HG03066 (cell line): ENCODE measurements around the gene UGGT2.
"Not testable (repeated sequence)": the region's sequence is repeated elsewhere in the genome, so short reads cannot be mapped to it uniquely, and the experiment has no call there.

Experiments used
- ATAC-seq: cut with Tn5 transposase; IDR thresholded peaks from one replicate; pipeline ENCODE4 v1.9.1; 2021; ENCODE audit warnings: low read depth; ENCODE audit not compliant: unreplicated experiment

The UGGT2 gene

DNA sequence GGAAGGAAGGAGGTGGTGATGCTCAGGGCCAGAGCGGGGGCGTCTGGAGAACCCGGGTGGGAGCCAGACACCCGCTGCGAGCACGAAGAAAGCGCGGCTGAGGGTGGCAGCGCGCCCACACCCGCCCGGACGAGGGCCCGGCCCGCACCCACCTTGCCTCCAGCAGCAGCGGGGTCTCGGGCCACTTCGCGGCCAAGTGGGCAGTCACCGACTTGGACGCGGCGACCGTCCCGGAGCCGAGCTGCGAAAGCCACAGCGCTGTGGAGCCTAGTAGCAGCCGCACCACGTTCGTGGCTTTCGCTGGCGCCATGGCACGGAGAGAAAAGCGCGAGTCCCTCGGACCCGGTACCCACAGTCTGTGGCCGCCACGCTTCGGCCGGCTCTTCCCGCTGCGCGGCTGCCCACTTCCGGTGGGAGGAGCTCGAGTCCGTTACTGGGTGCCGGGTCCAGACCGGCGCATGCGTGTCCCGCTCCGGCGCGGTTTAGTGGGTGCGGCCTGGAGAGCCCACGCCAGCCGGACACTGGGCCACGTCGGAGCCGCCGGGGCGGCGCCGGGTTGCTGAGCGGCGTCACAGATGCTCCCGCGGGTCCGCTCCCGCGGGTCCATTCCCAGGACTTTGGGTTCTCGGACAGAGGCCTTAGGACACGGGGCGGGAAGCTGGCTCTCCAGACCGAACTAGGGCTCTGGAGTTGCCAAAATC is at the start of gene UGGT2:
Gene UGGT2 (minus strand): TSS at position 399 of the 701 bp plus-strand sequence. CDS start 89 bp downstream, at position 310.
- ATAC-seq, result peak; percentile 96

GRCh38 chr13:96100457-96101220 is 47.4 kb upstream of the UGGT2 start:
- no peak for ATAC-seq

- no peak for ATAC-seq
Observed at GRCh38 chr13:96093296-96094006, 40.2 kb upstream of the UGGT2 start.

DNA sequence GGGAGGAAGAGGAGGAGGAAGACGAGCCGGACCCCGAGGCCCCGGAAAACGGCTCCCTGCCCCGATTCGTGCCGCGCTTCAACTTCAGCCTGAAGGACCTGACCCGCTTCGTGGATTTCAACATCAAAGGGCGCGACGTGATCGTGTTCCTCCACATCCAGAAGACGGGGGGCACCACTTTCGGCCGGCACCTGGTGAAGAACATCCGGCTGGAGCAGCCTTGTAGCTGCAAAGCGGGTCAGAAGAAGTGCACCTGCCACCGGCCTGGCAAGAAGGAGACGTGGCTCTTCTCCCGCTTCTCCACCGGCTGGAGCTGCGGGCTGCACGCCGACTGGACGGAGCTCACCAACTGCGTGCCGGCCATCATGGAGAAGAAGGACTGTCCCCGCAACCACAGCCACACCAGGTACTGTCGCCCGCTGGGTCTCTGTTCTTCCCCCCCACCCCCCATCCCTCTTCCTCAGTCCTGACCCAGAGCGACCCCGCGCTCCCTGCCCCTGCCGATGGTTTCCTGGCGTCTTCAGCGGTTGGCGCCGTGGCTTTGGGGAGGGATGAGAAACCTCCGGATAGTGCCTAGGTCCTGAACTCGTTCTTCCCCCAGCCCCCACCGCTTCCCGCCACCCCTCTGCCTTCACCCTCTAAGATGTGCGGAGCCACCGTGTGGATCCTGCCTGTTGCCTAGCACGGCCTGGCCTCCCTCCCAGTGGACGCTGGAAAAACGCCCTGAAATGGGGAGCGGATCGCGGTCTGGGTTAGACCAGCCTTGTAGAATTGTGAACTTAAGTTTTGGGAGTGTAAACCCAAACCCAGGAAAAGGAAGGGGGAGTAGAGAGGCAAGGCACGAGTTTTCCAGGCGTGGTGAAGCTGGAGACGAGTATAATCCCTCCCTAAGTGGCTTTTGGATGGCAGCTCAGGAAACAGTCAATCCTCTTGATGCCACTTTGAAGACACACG is 38.2 kb upstream of the UGGT2 start:
- no peak for ATAC-seq

- ATAC-seq, result peak; percentile 47
Observed at GRCh38 chr13:96090240-96091101, 37.3 kb upstream of the UGGT2 start.

DNA sequence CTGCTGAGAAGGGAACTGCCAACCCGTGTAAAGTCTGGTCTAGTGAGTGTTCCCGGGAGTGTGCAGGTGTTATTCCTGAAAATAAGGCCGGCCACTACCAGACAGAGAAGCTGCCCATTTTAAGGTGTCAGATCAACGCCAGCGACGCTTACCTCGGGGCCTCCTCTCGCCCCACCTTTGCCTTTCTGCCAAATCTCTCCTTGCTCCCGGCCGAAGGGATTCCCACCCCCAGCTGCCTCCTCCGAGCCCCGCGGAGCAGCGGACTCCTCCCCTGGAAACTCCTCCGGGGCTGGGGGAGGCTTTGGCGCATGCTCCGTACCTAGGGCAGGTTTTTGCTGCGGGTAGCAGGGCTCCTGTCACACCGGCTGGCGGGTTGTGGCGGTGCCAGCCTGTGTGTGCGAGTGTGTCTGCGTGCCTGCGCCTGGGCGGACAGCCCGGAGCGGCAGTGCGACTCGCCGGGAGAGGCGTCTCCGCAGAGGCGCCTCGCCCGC is 36.6 kb upstream of the UGGT2 start, which contains the start of gene HS6ST3:
Gene HS6ST3 (plus strand): TSS at position 359 of the 491 bp plus-strand sequence.
- ATAC-seq, result peak; percentile 42

DNA sequence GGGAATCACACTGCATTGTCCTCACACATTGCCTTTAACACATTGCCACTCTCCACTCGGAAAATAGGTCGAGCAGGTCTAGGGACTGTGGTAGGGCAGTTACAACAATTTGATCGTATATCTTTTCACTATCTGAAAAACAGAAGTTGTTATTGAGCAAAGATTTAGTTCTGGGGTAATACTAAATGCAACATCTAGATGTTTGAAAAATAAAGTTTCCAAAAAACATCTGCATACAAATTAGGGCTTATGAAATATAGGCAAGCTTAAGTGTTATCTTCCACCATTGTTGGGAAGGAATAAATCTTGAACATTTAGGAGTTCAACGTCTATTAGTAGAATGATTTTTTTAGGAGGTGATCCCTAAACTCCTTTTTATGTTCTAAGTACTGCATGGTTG is 35.9 kb upstream of the UGGT2 start:
- no peak for ATAC-seq

- no peak for ATAC-seq
Observed at GRCh38 chr13:96086736-96087135, 33.5 kb upstream of the UGGT2 start.

GRCh38 chr13:96082640-96083039 is 29.4 kb upstream of the UGGT2 start:
- ATAC-seq, result no peak

- ATAC-seq, result no peak
Observed at GRCh38 chr13:96081888-96082287, 28.7 kb upstream of the UGGT2 start.

- no peak for ATAC-seq
Observed at GRCh38 chr13:96080676-96081075, 27.5 kb upstream of the UGGT2 start.

DNA sequence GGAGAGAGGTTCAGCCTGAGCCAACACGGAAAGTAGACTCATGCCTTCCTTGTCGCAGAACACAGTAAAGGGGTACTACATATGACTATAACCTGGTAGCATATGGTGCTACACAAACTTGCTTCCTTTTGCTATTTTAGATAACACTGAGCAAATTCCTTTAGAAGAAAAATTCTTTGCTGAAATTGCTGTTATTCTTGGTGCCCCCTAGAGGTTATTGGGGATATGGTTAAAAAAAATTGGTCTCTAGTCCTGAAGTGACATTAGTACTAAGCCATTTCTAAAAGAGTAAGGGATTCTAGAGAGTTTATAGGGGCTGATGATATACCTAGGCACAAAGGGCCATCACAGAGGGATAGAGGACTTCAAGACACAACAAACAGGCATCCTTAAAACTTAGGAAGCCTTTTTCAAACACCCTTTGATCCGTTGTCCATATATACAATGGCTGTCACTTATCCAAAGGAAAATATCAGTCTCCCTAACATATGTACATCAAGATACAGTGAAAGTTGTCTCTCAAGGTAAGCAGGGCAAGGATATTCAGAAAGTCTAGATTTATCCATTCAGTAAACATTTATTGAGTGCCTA is 22.8 kb upstream of the UGGT2 start:
- peak; percentile 60 for ATAC-seq

GRCh38 chr13:96072392-96072791 is 19.2 kb upstream of the UGGT2 start:
- ATAC-seq, result no peak

- ATAC-seq, result no peak
Observed at GRCh38 chr13:96071504-96071903, 18.3 kb upstream of the UGGT2 start.

- ATAC-seq, result no peak
Observed at GRCh38 chr13:96068729-96069128, 15.5 kb upstream of the UGGT2 start.

GRCh38 chr13:96065849-96066248 is 12.6 kb upstream of the UGGT2 start:
- no peak for ATAC-seq

DNA sequence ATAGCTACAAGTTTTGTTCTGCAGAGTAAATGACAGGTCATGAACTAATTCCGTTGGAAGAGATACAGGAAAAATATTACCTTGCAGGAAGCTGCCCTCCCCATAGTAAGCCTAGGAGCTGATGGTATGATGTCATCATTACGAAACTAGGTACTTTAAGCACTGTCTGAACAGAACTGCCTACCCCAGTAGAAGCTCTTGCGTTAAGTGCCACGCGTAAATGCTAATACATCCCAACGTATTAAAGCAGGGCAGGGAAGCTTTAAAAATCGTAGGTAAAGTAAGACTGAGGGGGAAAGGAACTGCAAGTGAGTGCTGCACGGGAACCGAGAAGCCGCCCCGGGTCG is 572 bp downstream of the UGGT2 start:
- peak; percentile 51 for ATAC-seq

DNA sequence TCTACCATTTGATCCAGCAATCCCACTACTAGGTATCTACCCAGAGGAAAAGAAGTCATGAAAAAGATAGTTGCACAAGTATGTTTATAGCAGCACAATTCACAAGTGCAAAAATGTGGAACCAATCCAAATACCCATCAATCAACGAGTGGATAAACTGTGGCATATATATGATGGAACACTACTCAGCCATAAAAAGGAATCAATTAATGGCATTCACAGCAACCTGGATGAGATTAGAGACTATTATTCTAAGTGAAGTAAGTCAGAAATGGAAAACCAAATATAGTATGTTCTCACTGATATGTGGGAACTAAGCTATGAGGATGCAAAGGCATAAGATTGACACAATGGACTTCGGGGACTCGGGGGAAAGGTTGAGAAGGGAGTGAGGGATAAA is 1.3 kb downstream of the UGGT2 start:
- ATAC-seq, result not testable (repeated sequence)

- ATAC-seq, result not testable (repeated sequence)
Observed at GRCh38 chr13:96051491-96051890, 1.7 kb downstream of the UGGT2 start.
